Activated T-cell treated with anti-CD3 and anti-CD28 coated beads for 1 hour (primary cell): ENCODE results near the gene SLC15A1.
"Not testable (repeated sequence)": the region's sequence is repeated elsewhere in the genome, so short reads cannot be mapped to it uniquely, and the experiment has no call there.

ENCODE experiments used
- DNase-seq: peaks from one replicate; pipeline ENCODE4 v3.0.0-alpha.2; 2020; ENCODE audit warnings: low read depth

Gene SLC15A1

GRCh38 chr13:98781470-98781869 is 29.0 kb upstream of the SLC15A1 start:
- DNase-seq, result no peak

- DNase-seq, result no peak
These were observed 28.6 kb upstream of the SLC15A1 start for GRCh38 chr13:98781045-98781444.

- DNase-seq, result no peak
These were observed 28.0 kb upstream of the SLC15A1 start for GRCh38 chr13:98780451-98780850.

- DNase-seq, result no peak
These were observed 27.2 kb upstream of the SLC15A1 start for GRCh38 chr13:98779695-98780094.

GRCh38 chr13:98778749-98779148 is 26.3 kb upstream of the SLC15A1 start:
- DNase-seq, result no peak

- no peak for DNase-seq
These were observed 24.2 kb upstream of the SLC15A1 start for GRCh38 chr13:98776644-98777043.

GRCh38 chr13:98775844-98776598 is 23.5 kb upstream of the SLC15A1 start:
- DNase-seq, result no peak

GRCh38 chr13:98775386-98775785 is 22.9 kb upstream of the SLC15A1 start:
- DNase-seq, result no peak

GRCh38 chr13:98774776-98775175 is 22.3 kb upstream of the SLC15A1 start:
- DNase-seq, result no peak

- no peak for DNase-seq
These were observed 21.4 kb upstream of the SLC15A1 start for GRCh38 chr13:98773921-98774320.

- DNase-seq, result no peak
These were observed 20.5 kb upstream of the SLC15A1 start for GRCh38 chr13:98772794-98773452.

- no peak for DNase-seq
These were observed 19.6 kb upstream of the SLC15A1 start for GRCh38 chr13:98771838-98772611.

- DNase-seq, result no peak
These were observed 17.3 kb upstream of the SLC15A1 start for GRCh38 chr13:98769736-98770135.

GRCh38 chr13:98768522-98768921 is 16.1 kb upstream of the SLC15A1 start:
- DNase-seq, result no peak

- DNase-seq, result no peak
These were observed 14.2 kb upstream of the SLC15A1 start for GRCh38 chr13:98766697-98767096.

- no peak for DNase-seq
These were observed 13.6 kb upstream of the SLC15A1 start for GRCh38 chr13:98765996-98766519.

- no peak for DNase-seq
These were observed 9.6 kb upstream of the SLC15A1 start for GRCh38 chr13:98761986-98762616.

- DNase-seq, result no peak
These were observed 8.9 kb upstream of the SLC15A1 start for GRCh38 chr13:98761126-98761985.

GRCh38 chr13:98755729-98756128 is 3.3 kb upstream of the SLC15A1 start:
- no peak for DNase-seq

GRCh38 chr13:98755116-98755515 is 2.6 kb upstream of the SLC15A1 start:
- DNase-seq, result no peak

GRCh38 chr13:98754468-98754867 is 2.0 kb upstream of the SLC15A1 start:
- DNase-seq, result not testable (repeated sequence)
